Effector memory CD8-positive, alpha-beta T cell (primary cell): ENCODE measurements around the gene TTLL5.
A peak's percentile ranks its signal among the peaks of the same experiment; 100 is the strongest.

Experiments
- ATAC-seq: fragments of 150-1000 bp; cut with Tn5 transposase; replicated peaks from 2 replicates; pipeline ENCODE4 v1.10.0; 2021; ENCODE audit warnings: mild to moderate bottlenecking, moderate library complexity
- DNase-seq, 3 experiments: peaks; one replicate each; pipeline ENCODE4 v3.0.0; 2021
- H3K27ac Mint-ChIP-seq, 2 donors: one replicate each; pipeline ENCODE4 v1.8.0; 2022; ENCODE audit warnings: mild to moderate bottlenecking in 2 of 2, mixed read lengths in 2 of 2, moderate library complexity in 2 of 2
- H3K27me3 Mint-ChIP-seq, 2 donors: one replicate each; pipeline ENCODE4 v1.8.0; 2022; ENCODE audit warnings: mixed read lengths in 2 of 2
- H3K36me3 Mint-ChIP-seq: one replicate; pipeline ENCODE4 v1.8.0; 2022; ENCODE audit warnings: mild to moderate bottlenecking, moderate library complexity, mixed read lengths; ENCODE audit not compliant: insufficient read depth
- H3K4me1 Mint-ChIP-seq, 2 donors: one replicate each; pipeline ENCODE4 v1.8.0; 2022; ENCODE audit warnings: low read depth in 2 of 2, mixed read lengths in 2 of 2
- H3K4me3 Mint-ChIP-seq, 2 donors: one replicate each; pipeline ENCODE4 v1.8.0; 2022; ENCODE audit warnings: mild to moderate bottlenecking in 2 of 2, mixed read lengths in 2 of 2, moderate library complexity in 2 of 2
- H3K9me3 Mint-ChIP-seq, 2 donors: one replicate each; pipeline ENCODE4 v1.8.0; 2022; ENCODE audit warnings: mixed read lengths in 2 of 2

TTLL5 gene

GRCh38 chr14:75781096-75781495 is 120.0 kb downstream of the TTLL5 start:
- ATAC-seq (no peak), DNase-seq (no peak)
- Mint-ChIP-seq H3K27ac (no peak overlapping the region), H3K4me1 (no peaks in the 10 kb centered on the region), H3K9me3 (no peaks in the 10 kb centered on the region), H3K4me3 (no peak overlapping the region), H3K27me3 (no peaks in the 10 kb centered on the region), H3K36me3 (peaks cover 13% of the 10 kb centered on the region)

GRCh38 chr14:75783184-75783583 is 122.1 kb downstream of the TTLL5 start:
- Mint-ChIP-seq H3K4me1 (no peaks in the 10 kb centered on the region), H3K4me3 (no peak overlapping the region), H3K9me3 (no peaks in the 10 kb centered on the region), H3K27me3 (no peaks in the 10 kb centered on the region), H3K27ac (no peak overlapping the region), H3K36me3 (peaks cover 18% of the 10 kb centered on the region)
- ATAC-seq (no peak), DNase-seq (no peak)

- ATAC-seq (no peak), DNase-seq (no peak)
- Mint-ChIP-seq H3K9me3 (no peaks in the 10 kb centered on the region), H3K36me3 (peaks cover 18% of the 10 kb centered on the region), H3K27me3 (no peaks in the 10 kb centered on the region), H3K4me1 (no peaks in the 10 kb centered on the region), H3K27ac (no peak overlapping the region), H3K4me3 (no peak overlapping the region)
Measured at GRCh38 chr14:75783602-75784313, 122.7 kb downstream of the TTLL5 start.

- peaks cover 18% of the 10 kb centered on the region for H3K36me3 Mint-ChIP-seq
- no peak for ATAC-seq
Measured at GRCh38 chr14:75784314-75784686, 123.3 kb downstream of the TTLL5 start.

GRCh38 chr14:75793806-75794205 is 132.8 kb downstream of the TTLL5 start:
- Mint-ChIP-seq H3K4me3 (no peak overlapping the region), H3K9me3 (peaks cover 0 to 3% of the 10 kb centered on the region in 2 donors), H3K27me3 (no peaks in the 10 kb centered on the region), H3K4me1 (no peaks in the 10 kb centered on the region), H3K36me3 (no peaks in the 10 kb centered on the region), H3K27ac (no peak overlapping the region)
- no peak for DNase-seq
- ATAC-seq: no peak

More at GRCh38 chr14:75784314-75784686, 123.3 kb downstream of the TTLL5 start:
- H3K27ac Mint-ChIP-seq: no peak overlapping the region
- H3K9me3 Mint-ChIP-seq: no peaks in the 10 kb centered on the region
- no peaks in the 10 kb centered on the region for H3K4me1 Mint-ChIP-seq
- no peaks in the 10 kb centered on the region for H3K27me3 Mint-ChIP-seq
- no peak overlapping the region for H3K4me3 Mint-ChIP-seq
- no peak for DNase-seq

GRCh38 chr14:75794615-75795038 is 133.6 kb downstream of the TTLL5 start:
- Mint-ChIP-seq H3K36me3 (no peaks in the 10 kb centered on the region), H3K27ac (no peak overlapping the region), H3K4me3 (no peak overlapping the region), H3K9me3 (peaks cover 0 to 7% of the 10 kb centered on the region in 2 donors), H3K27me3 (no peaks in the 10 kb centered on the region), H3K4me1 (no peaks in the 10 kb centered on the region)
- ATAC-seq (no peak), DNase-seq (no peak)

GRCh38 chr14:75800792-75801191 is 139.7 kb downstream of the TTLL5 start:
- Mint-ChIP-seq H3K27me3 (no peaks in the 10 kb centered on the region), H3K36me3 (no peaks in the 10 kb centered on the region), H3K9me3 (peaks cover 0 to 4% of the 10 kb centered on the region in 2 donors), H3K4me1 (no peaks in the 10 kb centered on the region), H3K4me3 (no peak overlapping the region), H3K27ac (no peak overlapping the region)
- DNase-seq (no peak), ATAC-seq (no peak)

- Mint-ChIP-seq H3K27ac (peak overlapping the region in 1 of 2 donors; percentile 32), H3K27me3 (no peaks in the 10 kb centered on the region), H3K36me3 (peaks cover 3% of the 10 kb centered on the region), H3K4me1 (no peaks in the 10 kb centered on the region), H3K9me3 (peaks cover 0 to 4% of the 10 kb centered on the region in 2 donors), H3K4me3 (no peak overlapping the region)
- ATAC-seq (no peak), DNase-seq (no peak)
Measured at GRCh38 chr14:75802486-75802885, 141.4 kb downstream of the TTLL5 start.

GRCh38 chr14:75803765-75804164 is 142.7 kb downstream of the TTLL5 start:
- H3K27ac Mint-ChIP-seq: no peak overlapping the region
- H3K4me1 Mint-ChIP-seq: no peaks in the 10 kb centered on the region
- no peak for ATAC-seq
- H3K9me3 Mint-ChIP-seq: peaks cover 0 to 4% of the 10 kb centered on the region in 2 donors
- no peak overlapping the region for H3K4me3 Mint-ChIP-seq
- peaks cover 3% of the 10 kb centered on the region for H3K36me3 Mint-ChIP-seq
- no peaks in the 10 kb centered on the region for H3K27me3 Mint-ChIP-seq
- no peak for DNase-seq

GRCh38 chr14:75804570-75805275 is 143.7 kb downstream of the TTLL5 start:
- H3K27ac Mint-ChIP-seq: no peak overlapping the region
- peaks cover 3% of the 10 kb centered on the region for H3K36me3 Mint-ChIP-seq
- no peak overlapping the region for H3K4me3 Mint-ChIP-seq
- no peak for ATAC-seq
- H3K4me1 Mint-ChIP-seq: no peaks in the 10 kb centered on the region
- H3K27me3 Mint-ChIP-seq: no peaks in the 10 kb centered on the region
- no peak for DNase-seq
- H3K9me3 Mint-ChIP-seq: no peaks in the 10 kb centered on the region

GRCh38 chr14:75805646-75806045 is 144.6 kb downstream of the TTLL5 start:
- H3K36me3 Mint-ChIP-seq: peaks cover 3% of the 10 kb centered on the region
- no peak overlapping the region for H3K27ac Mint-ChIP-seq
- H3K4me1 Mint-ChIP-seq: no peaks in the 10 kb centered on the region
- no peak overlapping the region for H3K4me3 Mint-ChIP-seq
- no peaks in the 10 kb centered on the region for H3K27me3 Mint-ChIP-seq
- H3K9me3 Mint-ChIP-seq: no peaks in the 10 kb centered on the region
- DNase-seq (no peak), ATAC-seq (no peak)

- H3K9me3 Mint-ChIP-seq: no peaks in the 10 kb centered on the region
- H3K27me3 Mint-ChIP-seq: no peaks in the 10 kb centered on the region
- no peaks in the 10 kb centered on the region for H3K4me1 Mint-ChIP-seq
- H3K27ac Mint-ChIP-seq: no peak overlapping the region
- peaks cover 3% of the 10 kb centered on the region for H3K36me3 Mint-ChIP-seq
- no peak overlapping the region for H3K4me3 Mint-ChIP-seq
- no peak for ATAC-seq
- no peak for DNase-seq
Measured at GRCh38 chr14:75806352-75806832, 145.3 kb downstream of the TTLL5 start.

GRCh38 chr14:75807667-75808360 is 146.8 kb downstream of the TTLL5 start:
- Mint-ChIP-seq H3K4me3 (no peak overlapping the region), H3K36me3 (peaks cover 5% of the 10 kb centered on the region), H3K9me3 (no peaks in the 10 kb centered on the region), H3K27me3 (no peaks in the 10 kb centered on the region), H3K4me1 (no peaks in the 10 kb centered on the region), H3K27ac (no peak overlapping the region)
- ATAC-seq (no peak), DNase-seq (no peak)
